OCI-LY7 (cell line): ENCODE data around the gene MINDY4. TPM values are rescaled to one million over a fixed set of nuclear protein-coding genes. Genes with fewer than 3 reads are reported as not detected.
"Not testable (repeated sequence)": the region's sequence is repeated elsewhere in the genome, so short reads cannot be mapped to it uniquely, and the experiment has no call there.

Source experiments
- BruUV-seq: library from RNA; stranded (reverse); fragments of 400-500 nt; replicated peaks from 2 replicates; lab custom pipeline; 2021; lab: Mats Ljungman, UMichigan
- CTCF ChIA-PET: fragments of 300-600 bp; sonication (Branson Sonifier 250); formaldehyde crosslinking; loops from one replicate; lab custom pipeline; 2022; ENCODE audit warnings: antibody characterized with exemption; ENCODE audit not compliant: unreplicated experiment; lab: Charles Lee
- POLR2A ChIA-PET: fragments of 300-600 bp; sonication (Branson Sonifier 250); formaldehyde crosslinking; loops from one replicate; lab custom pipeline; 2022; ENCODE audit warnings: antibody characterized with exemption; lab: Charles Lee
- DNase-seq: peaks from one replicate; pipeline ENCODE4 v3.0.0-alpha.2; 2015; ENCODE audit warnings: low spot score
- H2AFZ ChIP-seq: fragments of 200-600 bp; sonication (generic), shearing (Covaris generic); 2 replicates; pipeline ENCODE4 v1.6.1; 2014; ENCODE audit warnings: mild to moderate bottlenecking, antibody characterized with exemption, low read length, moderate library complexity
- H3K27ac ChIP-seq: fragments of 200-600 bp; sonication (generic); 2 replicates; pipeline ENCODE4 v1.5.1; 2014; ENCODE audit warnings: mixed run types, low read depth, mild to moderate bottlenecking, moderate library complexity, low read length, inconsistent platforms; ENCODE audit not compliant: poor library complexity, severe bottlenecking
- H3K36me3 ChIP-seq: fragments of 200-600 bp; sonication (generic); 2 replicates; pipeline ENCODE4 v1.6.1; 2014; ENCODE audit warnings: mild to moderate bottlenecking, antibody characterized with exemption, low read length, moderate library complexity, mixed read lengths; ENCODE audit not compliant: insufficient read depth
- H3K4me1 ChIP-seq: fragments of 200-600 bp; sonication (generic); 2 replicates; pipeline ENCODE4 v1.5.1; 2014; ENCODE audit warnings: mild to moderate bottlenecking, low read length; ENCODE audit not compliant: insufficient read depth, poor library complexity, severe bottlenecking
- H3K4me2 ChIP-seq: fragments of 200-600 bp; sonication (generic); 2 replicates; pipeline ENCODE4 v1.6.1; 2014; ENCODE audit warnings: mild to moderate bottlenecking, low read length
- H3K4me3 ChIP-seq: fragments of 200-600 bp; sonication (generic); 2 replicates; pipeline ENCODE4 v1.5.1; 2014; ENCODE audit warnings: mild to moderate bottlenecking, low read depth, low read length; ENCODE audit not compliant: poor library complexity, severe bottlenecking
- H3K79me2 ChIP-seq: fragments of 200-600 bp; sonication (generic); 2 replicates; pipeline ENCODE4 v1.6.1; 2016; ENCODE audit warnings: low read depth, mild to moderate bottlenecking, low read length, moderate library complexity, mixed read lengths; ENCODE audit not compliant: insufficient read depth
- H3K9me2 ChIP-seq: fragments of 200-600 bp; sonication (generic); 2 replicates; pipeline ENCODE4 v1.6.1; 2016; ENCODE audit warnings: mild to moderate bottlenecking, low read length, mixed read lengths; ENCODE audit not compliant: insufficient read depth
- H3K9me3 ChIP-seq: fragments of 200-600 bp; sonication (generic); 2 replicates; pipeline ENCODE4 v1.6.1; 2014; ENCODE audit warnings: mild to moderate bottlenecking, mixed run types, low read length, mixed read lengths
- H4K20me1 ChIP-seq: fragments of 200-600 bp; sonication (generic); 2 replicates; pipeline ENCODE4 v1.6.1; 2014; ENCODE audit warnings: mild to moderate bottlenecking, antibody characterized with exemption, low read length, moderate library complexity, mixed read lengths; ENCODE audit not compliant: insufficient read depth
- CTCF ChIP-seq: fragments of 200-600 bp; sonication (generic); conservative IDR thresholded peaks from 2 replicates; pipeline ENCODE4 v1.5.1; 2014; ENCODE audit warnings: mild to moderate bottlenecking, antibody characterized with exemption, low read length, moderate library complexity, mixed read lengths
- EZH2phosphoT487 ChIP-seq: fragments of 200-600 bp; sonication (generic); IDR thresholded peaks from 2 replicates; pipeline ENCODE4 v1.6.1; 2018; ENCODE audit warnings: low read depth, borderline replicate concordance, mild to moderate bottlenecking, mixed run types, antibody characterized with exemption, low read length, moderate library complexity, mixed read lengths
- intact Hi-C: fragments of 100-400 bp; cut with micrococcal nuclease; formaldehyde crosslinking; loops from one replicate; pipeline ENCODE4 v1.10.0; 2022; ENCODE audit not compliant: unreplicated experiment
- total RNA-seq, 2 experiments: library from RNA; depleted of rRNA in 1 of 2; stranded (reverse); fragments of >200 nt in 1 of 2; shearing (Covaris generic) in 1 of 2; gene quantifications; 2 replicates each; pipeline ENCODE4 v1.2.3, GENCODE V29; 2014 to 2022

The MINDY4 gene
- total RNA-seq, 2 experiments from 2014 or later: 0.86 TPM; not detected in 1

- intact Hi-C loops: no loop called here
- no peak overlapping the region for H3K4me3 ChIP-seq
- H3K4me2 ChIP-seq: no peak overlapping the region
- POLR2A ChIA-PET: interaction anchor here (0.5 to 0.6 kb wide), 2 partner anchors 121 to 178 kb away, joined by 3 to 4 read pairs; no protein-coding TSS in a partner anchor
- H2AFZ ChIP-seq: no peak overlapping the region
- H3K79me2 ChIP-seq: no peaks in the 10 kb centered on the region
- H3K9me3 ChIP-seq: no peaks in the 10 kb centered on the region
- DNase-seq: no peak
- H3K36me3 ChIP-seq: no peaks in the 10 kb centered on the region
- CTCF ChIA-PET: interaction anchor here (0.6 kb wide), 1 partner anchor 23 kb away, joined by 3 read pairs; no protein-coding TSS in a partner anchor
- H3K27ac ChIP-seq: no peak overlapping the region
- no peaks in the 10 kb centered on the region for H3K9me2 ChIP-seq
- peaks cover 5% of the 10 kb centered on the region for H3K4me1 ChIP-seq
- TF ChIP-seq CTCF (no peak), EZH2phosphoT487 (no peak)
- BruUV-seq: no TSS peak
- H4K20me1 ChIP-seq: no peaks in the 10 kb centered on the region
Observed at GRCh38 chr7:30805081-30805691, 34.0 kb downstream of the MINDY4 start.

GRCh38 chr7:30805931-30806330 lies 34.7 kb downstream of the MINDY4 start:
- Histone ChIP-seq H2AFZ (no peak overlapping the region), H3K9me2 (no peaks in the 10 kb centered on the region), H3K4me2 (no peak overlapping the region), H3K4me1 (peaks cover 2% of the 10 kb centered on the region), H3K79me2 (no peaks in the 10 kb centered on the region), H3K27ac (no peak overlapping the region), H3K36me3 (no peaks in the 10 kb centered on the region), H3K9me3 (no peaks in the 10 kb centered on the region), H3K4me3 (no peak overlapping the region), H4K20me1 (no peaks in the 10 kb centered on the region)
- no TSS peak for BruUV-seq
- TF ChIP-seq EZH2phosphoT487: no peak
- ChIA-PET POLR2A (interaction anchor here (0.6 to 0.7 kb wide), 3 partner anchors 22 to 134 kb away, joined by 3 read pairs; no protein-coding TSS in a partner anchor), CTCF (no interaction called here)
- DNase-seq: no peak
- intact Hi-C loops: no loop called here

- H3K79me2 ChIP-seq, H3K4me1 ChIP-seq, H2AFZ ChIP-seq, H3K4me3 ChIP-seq, H3K36me3 ChIP-seq, H3K9me3 ChIP-seq, H3K27ac ChIP-seq, H3K4me2 ChIP-seq, H4K20me1 ChIP-seq, CTCF ChIA-PET, intact Hi-C loops, BruUV-seq, DNase-seq, H3K9me2 ChIP-seq: not testable (repeated sequence)
- POLR2A ChIA-PET: interaction anchor here (0.9 kb wide), 1 partner anchor 166 kb away, joined by 4 read pairs; no protein-coding TSS in a partner anchor
Observed at GRCh38 chr7:30807477-30807876, 36.3 kb downstream of the MINDY4 start.

- BruUV-seq, H2AFZ ChIP-seq, H3K9me3 ChIP-seq, H3K4me3 ChIP-seq, DNase-seq, intact Hi-C loops, H3K4me1 ChIP-seq, H3K79me2 ChIP-seq, H3K9me2 ChIP-seq, H3K4me2 ChIP-seq, H3K36me3 ChIP-seq, H4K20me1 ChIP-seq, H3K27ac ChIP-seq, CTCF ChIA-PET: not testable (repeated sequence)
- POLR2A ChIA-PET: interaction anchor here (0.9 kb wide), 1 partner anchor 166 kb away, joined by 4 read pairs; no protein-coding TSS in a partner anchor
Observed at GRCh38 chr7:30807941-30808340, 36.7 kb downstream of the MINDY4 start.
